ENCODE results near the gene WHAMM.

WHAMM gene

DNA sequence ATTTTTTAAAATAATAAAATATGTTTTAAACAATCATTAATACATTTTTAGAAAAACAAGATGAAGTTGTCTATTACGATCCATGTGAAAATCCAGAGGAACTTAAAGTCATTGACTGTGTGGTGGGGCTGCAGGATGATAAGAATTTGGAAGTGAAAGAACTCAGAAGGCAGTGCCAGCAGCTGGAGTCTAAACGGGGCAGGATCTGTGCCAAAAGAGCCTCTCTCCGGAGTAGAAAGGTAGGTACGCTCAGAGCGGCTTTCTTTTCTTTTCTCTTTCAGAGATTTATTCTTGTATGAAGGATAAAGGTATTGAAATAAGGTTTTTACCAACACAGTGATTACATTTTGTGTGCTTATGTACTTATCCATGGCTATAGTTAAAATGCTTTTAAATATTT, 13.6 kb downstream of the WHAMM start:
- TF ChIP-seq EZH2 (IDR thresholded peaks at IDR 0.05; ENCODE audit: borderline replicate concordance, low read depth, low read length, severe bottlenecking) (no peak), CTCF (IDR thresholded peaks at IDR 0.05; ENCODE audit: borderline replicate concordance, extremely low read depth, low read length, poor library complexity, severe bottlenecking) (no peak)
- Histone ChIP-seq H3K4me1 (ENCODE audit: insufficient read depth, low read length) (no peaks in the 10 kb centered on the region), H3K27ac (ENCODE audit: low read length) (no peak overlapping the region), H3K4me2 (ENCODE audit: insufficient read depth, low read length) (no peak overlapping the region), H3K4me3 (ENCODE audit: low read depth in 1 of 2, low read length in 2 of 2) (no peak overlapping the region), H4K20me1 (ENCODE audit: insufficient read depth, low read length) (no peaks in the 10 kb centered on the region), H2AFZ (ENCODE audit: low read depth, low read length) (no peak overlapping the region), H3K27me3 (ENCODE audit: insufficient read depth, low read length, poor library complexity) (no peaks in the 10 kb centered on the region), H3K9me3 (ENCODE audit: insufficient read depth, low read length, severe bottlenecking) (no peaks in the 10 kb centered on the region), H3K36me3 (ENCODE audit: insufficient read depth, low read length) (peaks cover 56% of the 10 kb centered on the region), H3K79me2 (ENCODE audit: insufficient read depth, low read length) (no peaks in the 10 kb centered on the region), H3K9ac (ENCODE audit: low read depth, low read length) (no peak overlapping the region)
- ATAC-seq (ENCODE audit: insufficient read depth, low read depth): no peak
- no peak for DNase-seq

DNA sequence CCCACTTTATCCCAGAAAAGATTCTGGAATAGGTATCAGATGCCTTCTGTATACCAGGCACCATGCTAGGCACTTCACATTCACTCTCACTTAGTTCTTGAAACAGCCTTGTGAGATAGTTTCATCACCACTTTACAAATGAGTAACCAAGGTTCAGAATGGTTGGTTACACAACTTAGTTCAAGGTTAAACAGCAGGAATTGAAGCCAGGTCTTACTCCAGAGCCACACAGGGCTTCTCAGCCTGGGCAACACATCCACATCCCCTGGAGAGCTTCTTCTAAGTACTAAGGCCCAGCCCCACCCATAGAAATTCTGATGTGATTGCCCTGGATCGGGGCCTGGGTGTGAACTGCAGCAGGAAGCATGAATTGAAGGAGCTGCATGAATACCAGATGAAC, 18.6 kb downstream of the WHAMM start:
- DNase-seq (no peak), ATAC-seq (ENCODE audit: insufficient read depth, low read depth) (no peak)
- Histone ChIP-seq H3K9me3 (ENCODE audit: insufficient read depth, low read length, severe bottlenecking) (no peaks in the 10 kb centered on the region), H2AFZ (ENCODE audit: low read depth, low read length) (no peak overlapping the region), H3K9ac (ENCODE audit: low read depth, low read length) (no peak overlapping the region), H3K27me3 (ENCODE audit: insufficient read depth, low read length, poor library complexity) (no peaks in the 10 kb centered on the region), H4K20me1 (ENCODE audit: insufficient read depth, low read length) (0 out of 2 replicates have a peak, but pooled peaks cover 4% of the 10 kb centered on the region), H3K36me3 (ENCODE audit: insufficient read depth, low read length) (peaks cover 80% of the 10 kb centered on the region), H3K4me3 (ENCODE audit: low read depth in 1 of 2, low read length in 2 of 2) (no peak overlapping the region), H3K27ac (ENCODE audit: low read length) (no peak overlapping the region), H3K4me2 (ENCODE audit: insufficient read depth, low read length) (no peak overlapping the region), H3K79me2 (ENCODE audit: insufficient read depth, low read length) (no peaks in the 10 kb centered on the region), H3K4me1 (ENCODE audit: insufficient read depth, low read length) (no peaks in the 10 kb centered on the region)
- TF ChIP-seq EZH2 (IDR thresholded peaks at IDR 0.05; ENCODE audit: borderline replicate concordance, low read depth, low read length, severe bottlenecking): no peak
- TF ChIP-seq CTCF (IDR thresholded peaks at IDR 0.05; ENCODE audit: borderline replicate concordance, extremely low read depth, low read length, poor library complexity, severe bottlenecking): no peak

- ATAC-seq (ENCODE audit: insufficient read depth, low read depth): no peak
- H3K4me2 ChIP-seq (ENCODE audit: insufficient read depth, low read length): no peak overlapping the region
- no peak overlapping the region for H3K9ac ChIP-seq (ENCODE audit: low read depth, low read length)
- no peak overlapping the region for H3K27ac ChIP-seq (ENCODE audit: low read length)
- no peak for TF ChIP-seq CTCF (IDR thresholded peaks at IDR 0.05; ENCODE audit: borderline replicate concordance, extremely low read depth, low read length, poor library complexity, severe bottlenecking)
- TF ChIP-seq EZH2 (IDR thresholded peaks at IDR 0.05; ENCODE audit: borderline replicate concordance, low read depth, low read length, severe bottlenecking): no peak
- 0 out of 2 replicates have a peak, but pooled peaks cover 4% of the 10 kb centered on the region for H4K20me1 ChIP-seq (ENCODE audit: insufficient read depth, low read length)
- H3K9me3 ChIP-seq (ENCODE audit: insufficient read depth, low read length, severe bottlenecking): no peaks in the 10 kb centered on the region
- H2AFZ ChIP-seq (ENCODE audit: low read depth, low read length): no peak overlapping the region
- H3K4me1 ChIP-seq (ENCODE audit: insufficient read depth, low read length): no peaks in the 10 kb centered on the region
- H3K27me3 ChIP-seq (ENCODE audit: insufficient read depth, low read length, poor library complexity): no peaks in the 10 kb centered on the region
- peaks cover 85% of the 10 kb centered on the region for H3K36me3 ChIP-seq (ENCODE audit: insufficient read depth, low read length)
- H3K4me3 ChIP-seq (ENCODE audit: low read depth in 1 of 2, low read length in 2 of 2): no peak overlapping the region
- no peaks in the 10 kb centered on the region for H3K79me2 ChIP-seq (ENCODE audit: insufficient read depth, low read length)
- DNase-seq: no peak
Observed at GRCh38 chr15:82829234-82829633, 19.8 kb downstream of the WHAMM start.
